ENCODE data around the gene GAB1. TPM values are rescaled to one million over a fixed set of nuclear protein-coding genes. Genes with fewer than 3 reads are reported as not detected.

GAB1 gene
- total RNA-seq, 3 donors from 2014 or later: 62.3 to 104 (median 84.0) TPM

GRCh38 chr4:143292858-143293257 lies 43.8 kb upstream of the GAB1 start:
- Histone ChIP-seq H3K4me1 (ENCODE audit: low read depth) (peaks cover 5% of the 10 kb centered on the region), H3K9me3 (no peaks in the 10 kb centered on the region), H3K36me3 (ENCODE audit: low read depth) (no peaks in the 10 kb centered on the region), H3K4me3 (no peak overlapping the region)
- no peak for TF ChIP-seq CTCF (IDR thresholded peaks at IDR 0.05)
- no peak for DNase-seq
- ATAC-seq: no peak
- intact Hi-C loops (cut with DNase I, micrococcal nuclease): no loop called here

- TF ChIP-seq CTCF (IDR thresholded peaks at IDR 0.05): no peak
- H3K9me3 ChIP-seq: no peaks in the 10 kb centered on the region
- H3K36me3 ChIP-seq (ENCODE audit: low read depth): no peaks in the 10 kb centered on the region
- no peak overlapping the region for H3K4me3 ChIP-seq
- ATAC-seq: peak; percentile 81
- intact Hi-C loops (cut with DNase I, micrococcal nuclease): no loop called here
- H3K4me1 ChIP-seq (ENCODE audit: low read depth): peaks cover 5% of the 10 kb centered on the region
- peak; percentile 74 to 75 (median 75) for DNase-seq
Observed at GRCh38 chr4:143294310-143294709, 42.4 kb upstream of the GAB1 start.

GRCh38 chr4:143294710-143295275 lies 41.9 kb upstream of the GAB1 start:
- Histone ChIP-seq H3K4me3 (no peak overlapping the region), H3K9me3 (no peaks in the 10 kb centered on the region), H3K4me1 (ENCODE audit: low read depth) (peaks cover 5% of the 10 kb centered on the region), H3K36me3 (ENCODE audit: low read depth) (no peaks in the 10 kb centered on the region)
- no peak for TF ChIP-seq CTCF (IDR thresholded peaks at IDR 0.05)
- no peak for ATAC-seq
- DNase-seq: no peak
- intact Hi-C loops (cut with DNase I, micrococcal nuclease): no loop called here

GRCh38 chr4:143296397-143297067 lies 40.1 kb upstream of the GAB1 start:
- intact Hi-C loops (cut with DNase I, micrococcal nuclease): no loop called here

GRCh38 chr4:143300860-143301259 lies 35.8 kb upstream of the GAB1 start:
- ATAC-seq (no peak), DNase-seq (no peak)
- no peaks in the 10 kb centered on the region for H3K36me3 ChIP-seq (ENCODE audit: low read depth)
- no peak overlapping the region for H3K4me3 ChIP-seq
- intact Hi-C loops (cut with DNase I, micrococcal nuclease): no loop called here
- no peaks in the 10 kb centered on the region for H3K4me1 ChIP-seq (ENCODE audit: low read depth)
- TF ChIP-seq CTCF (IDR thresholded peaks at IDR 0.05): no peak
- H3K9me3 ChIP-seq: no peaks in the 10 kb centered on the region

More at GRCh38 chr4:143296397-143297067, 40.1 kb upstream of the GAB1 start:
- DNase-seq (no peak), ATAC-seq (no peak)
- H3K36me3 ChIP-seq (ENCODE audit: low read depth): no peaks in the 10 kb centered on the region
- H3K4me3 ChIP-seq: no peak overlapping the region
- no peak for TF ChIP-seq CTCF (IDR thresholded peaks at IDR 0.05)
- H3K9me3 ChIP-seq: no peaks in the 10 kb centered on the region
- H3K4me1 ChIP-seq (ENCODE audit: low read depth): peaks cover 5% of the 10 kb centered on the region

Measured in mucosa of descending colon (tissue), 3 donors.